ENCODE results near the gene RCSD1.

DNA sequence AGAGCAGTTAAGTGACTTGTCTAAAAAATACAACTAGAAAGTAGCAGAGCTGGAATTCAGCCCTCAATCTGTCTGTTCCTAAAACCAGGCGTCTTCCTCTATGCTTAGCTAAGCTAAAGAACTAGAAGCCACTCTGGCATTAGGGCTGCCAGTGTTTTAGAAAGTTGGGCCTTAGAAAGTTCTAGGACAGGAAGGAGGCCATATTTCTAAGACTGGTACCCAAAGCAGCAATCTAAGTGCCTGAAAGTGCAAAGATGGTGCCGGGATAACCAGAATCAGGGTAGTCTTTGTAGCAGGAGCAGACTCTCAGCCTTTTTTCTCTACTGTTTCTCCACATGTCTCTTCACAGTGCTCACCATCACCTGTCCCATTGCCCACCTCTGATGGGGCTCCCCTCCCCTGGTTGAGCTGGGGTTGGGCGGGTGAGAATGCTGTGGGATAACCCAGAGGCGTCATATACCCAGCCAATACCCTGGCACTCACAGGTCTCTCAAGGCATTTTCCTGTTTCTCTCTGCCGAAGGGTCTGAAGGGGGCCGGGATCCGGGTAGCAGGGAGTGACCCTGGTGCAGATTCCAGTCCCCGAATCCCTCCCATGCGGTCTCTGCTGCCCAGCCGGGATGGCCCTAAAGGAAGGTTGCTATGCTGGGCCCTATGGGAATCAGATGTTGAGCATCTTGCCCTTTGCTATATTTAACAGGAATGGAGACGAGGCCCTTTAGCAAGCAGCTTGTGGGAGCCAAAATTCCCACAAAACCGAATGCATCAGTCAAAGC, 1.1 kb upstream of the RCSD1 start:
- TF ChIP-seq, protein P1, sequence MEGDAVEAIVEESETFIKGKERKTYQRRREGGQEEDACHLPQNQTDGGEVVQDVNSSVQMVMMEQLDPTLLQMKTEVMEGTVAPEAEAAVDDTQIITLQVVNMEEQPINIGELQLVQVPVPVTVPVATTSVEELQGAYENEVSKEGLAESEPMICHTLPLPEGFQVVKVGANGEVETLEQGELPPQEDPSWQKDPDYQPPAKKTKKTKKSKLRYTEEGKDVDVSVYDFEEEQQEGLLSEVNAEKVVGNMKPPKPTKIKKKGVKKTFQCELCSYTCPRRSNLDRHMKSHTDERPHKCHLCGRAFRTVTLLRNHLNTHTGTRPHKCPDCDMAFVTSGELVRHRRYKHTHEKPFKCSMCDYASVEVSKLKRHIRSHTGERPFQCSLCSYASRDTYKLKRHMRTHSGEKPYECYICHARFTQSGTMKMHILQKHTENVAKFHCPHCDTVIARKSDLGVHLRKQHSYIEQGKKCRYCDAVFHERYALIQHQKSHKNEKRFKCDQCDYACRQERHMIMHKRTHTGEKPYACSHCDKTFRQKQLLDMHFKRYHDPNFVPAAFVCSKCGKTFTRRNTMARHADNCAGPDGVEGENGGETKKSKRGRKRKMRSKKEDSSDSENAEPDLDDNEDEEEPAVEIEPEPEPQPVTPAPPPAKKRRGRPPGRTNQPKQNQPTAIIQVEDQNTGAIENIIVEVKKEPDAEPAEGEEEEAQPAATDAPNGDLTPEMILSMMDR (IDR thresholded peaks at IDR 0.05): no peak
- no peak for TF ChIP-seq POLR2A (IDR thresholded peaks at IDR 0.05)

Measured in lower leg skin (tissue), 3 donors.